CD4-positive, alpha-beta T cell (primary cell): ENCODE results near the gene TBC1D17. TPM values are rescaled to one million over a fixed set of nuclear protein-coding genes. Genes with fewer than 3 reads are reported as not detected.

Experiments
- ATAC-seq: fragments of 200-7000 bp; cut with Tn5 transposase; one replicate; pipeline ENCODE4 v1.10.0; 2022; ENCODE audit warnings: mild to moderate bottlenecking; ENCODE audit not compliant: poor library complexity
- CTCF ChIA-PET: fragments of 350-600 bp; sonication (Branson Sonifier 250); formaldehyde crosslinking; loops from one replicate; lab custom pipeline; 2021; ENCODE audit warnings: antibody characterized with exemption, inconsistent platforms; lab: Charles Lee
- POLR2A ChIA-PET: fragments of 350-600 bp; sonication (Branson Sonifier 250); formaldehyde crosslinking; loops from one replicate; lab custom pipeline; 2021; ENCODE audit warnings: antibody characterized with exemption, inconsistent platforms; lab: Charles Lee
- DNase-seq, 14 experiments: peaks; one replicate each; pipeline ENCODE4 v3.0.0-alpha.2; 2013 to 2020; ENCODE audit warnings: mixed read lengths in 2 of 14
- H3K27ac ChIP-seq, 2 donors: one replicate each; pipeline versions ENCODE4 v1.5.1 to v1.7.0; 2013; ENCODE audit warnings: low read length in 2 of 2, low read depth in 1 of 2, mild to moderate bottlenecking in 1 of 2
- H3K27me3 ChIP-seq, 2 experiments: 1 replicate in 1 of 2; 2 replicates in 1 of 2; pipeline versions ENCODE4 v1.6.1 to v1.7.0; 2013; ENCODE audit warnings: low read length in 2 of 2, control low read depth in 1 of 2, mild to moderate bottlenecking in 1 of 2, moderate library complexity in 1 of 2; ENCODE audit not compliant: insufficient read depth in 2 of 2, control insufficient read depth in 1 of 2
- H3K36me3 ChIP-seq: one replicate; pipeline ENCODE4 v1.6.1; 2013; ENCODE audit warnings: low read length, control low read depth; ENCODE audit not compliant: insufficient read depth
- H3K4me1 ChIP-seq: one replicate; pipeline ENCODE4 v1.6.1; 2013; ENCODE audit warnings: low read length, control low read depth; ENCODE audit not compliant: insufficient read depth
- H3K4me3 ChIP-seq: one replicate; pipeline ENCODE4 v1.5.1; 2013; ENCODE audit warnings: mild to moderate bottlenecking, low read length, moderate library complexity
- H3K9me3 ChIP-seq, 2 experiments: 1 replicate in 1 of 2; 2 replicates in 1 of 2; pipeline versions ENCODE4 v1.6.1 to v1.7.0; 2013; ENCODE audit warnings: low read length in 2 of 2, mild to moderate bottlenecking in 2 of 2, control low read depth in 1 of 2, moderate library complexity in 1 of 2; ENCODE audit not compliant: control insufficient read depth in 1 of 2, insufficient read depth in 1 of 2
- H3K27ac Mint-ChIP-seq: one replicate; pipeline ENCODE4 v1.8.0; 2020; ENCODE audit warnings: mixed read lengths
- H3K27me3 Mint-ChIP-seq: one replicate; pipeline ENCODE4 v1.8.0; 2021; ENCODE audit warnings: mixed read lengths
- H3K36me3 Mint-ChIP-seq: one replicate; pipeline ENCODE4 v1.8.0; 2021; ENCODE audit warnings: low read depth, mixed read lengths
- H3K4me1 Mint-ChIP-seq: one replicate; pipeline ENCODE4 v1.8.0; 2021; ENCODE audit warnings: low read depth, mixed read lengths
- H3K4me3 Mint-ChIP-seq: one replicate; pipeline ENCODE4 v1.8.0; 2020; ENCODE audit warnings: mild to moderate bottlenecking, mixed read lengths
- H3K9me3 Mint-ChIP-seq: one replicate; pipeline ENCODE4 v1.8.0; 2020; ENCODE audit warnings: mixed read lengths
- intact Hi-C, 2 experiments: fragments of 100-400 bp; cut with DNase I in 1 of 2; cut with micrococcal nuclease in 1 of 2; formaldehyde crosslinking; loops; one replicate each; pipeline versions ENCODE4 v1.15.1 to v1.9.0; 2023 to 2025; cut with DNase I, micrococcal nuclease
- total RNA-seq, 174 experiments: library from RNA in 2 of 174; stranded (reverse) in 2 of 174; gene quantifications; one replicate each; pipeline ENCODE4 v1.2.3 and lab custom pipeline; 2021 to 2026
- TF ChIP-seq, protein P1 (sequence below): fragments of 200-600 bp; IDR thresholded peaks from one replicate; pipeline ENCODE4 v1.8.0; 2022; ENCODE audit warnings: antibody characterized with exemption, mild to moderate bottlenecking

Gene TBC1D17
- total RNA-seq, 2 experiments from 2014 or later: 35.5 to 35.8 TPM

- peaks cover 54% of the 10 kb centered on the region for H3K36me3 ChIP-seq
- TF ChIP-seq, protein P1, sequence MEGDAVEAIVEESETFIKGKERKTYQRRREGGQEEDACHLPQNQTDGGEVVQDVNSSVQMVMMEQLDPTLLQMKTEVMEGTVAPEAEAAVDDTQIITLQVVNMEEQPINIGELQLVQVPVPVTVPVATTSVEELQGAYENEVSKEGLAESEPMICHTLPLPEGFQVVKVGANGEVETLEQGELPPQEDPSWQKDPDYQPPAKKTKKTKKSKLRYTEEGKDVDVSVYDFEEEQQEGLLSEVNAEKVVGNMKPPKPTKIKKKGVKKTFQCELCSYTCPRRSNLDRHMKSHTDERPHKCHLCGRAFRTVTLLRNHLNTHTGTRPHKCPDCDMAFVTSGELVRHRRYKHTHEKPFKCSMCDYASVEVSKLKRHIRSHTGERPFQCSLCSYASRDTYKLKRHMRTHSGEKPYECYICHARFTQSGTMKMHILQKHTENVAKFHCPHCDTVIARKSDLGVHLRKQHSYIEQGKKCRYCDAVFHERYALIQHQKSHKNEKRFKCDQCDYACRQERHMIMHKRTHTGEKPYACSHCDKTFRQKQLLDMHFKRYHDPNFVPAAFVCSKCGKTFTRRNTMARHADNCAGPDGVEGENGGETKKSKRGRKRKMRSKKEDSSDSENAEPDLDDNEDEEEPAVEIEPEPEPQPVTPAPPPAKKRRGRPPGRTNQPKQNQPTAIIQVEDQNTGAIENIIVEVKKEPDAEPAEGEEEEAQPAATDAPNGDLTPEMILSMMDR: no peak
- Mint-ChIP-seq H3K9me3 (no peaks in the 10 kb centered on the region), H3K4me1 (peaks cover 44% of the 10 kb centered on the region), H3K27ac (no peak overlapping the region), H3K36me3 (peaks cover 59% of the 10 kb centered on the region), H3K4me3 (peak overlapping the region; percentile 30), H3K27me3 (peaks cover 5% of the 10 kb centered on the region)
- ATAC-seq: no peak
- H3K9me3 ChIP-seq: peaks cover 0 to 4% of the 10 kb centered on the region in 2 experiments
- H3K4me3 ChIP-seq: no peak overlapping the region
- no peak overlapping the region for H3K27ac ChIP-seq
- ChIA-PET POLR2A (no interaction called here), CTCF (no interaction called here)
- peaks cover 86% of the 10 kb centered on the region for H3K4me1 ChIP-seq
- intact Hi-C loops: loop anchor here in 1 of 2 experiments (5.0 kb wide), 1 partner anchor 49 kb away; the partner anchor contains the start of genes AKT1S1 and TBC1D17
- H3K27me3 ChIP-seq: no peaks in the 10 kb centered on the region
- no peak for DNase-seq
These were observed 49.0 kb downstream of the TBC1D17 start for GRCh38 chr19:49926515-49926914.

DNA sequence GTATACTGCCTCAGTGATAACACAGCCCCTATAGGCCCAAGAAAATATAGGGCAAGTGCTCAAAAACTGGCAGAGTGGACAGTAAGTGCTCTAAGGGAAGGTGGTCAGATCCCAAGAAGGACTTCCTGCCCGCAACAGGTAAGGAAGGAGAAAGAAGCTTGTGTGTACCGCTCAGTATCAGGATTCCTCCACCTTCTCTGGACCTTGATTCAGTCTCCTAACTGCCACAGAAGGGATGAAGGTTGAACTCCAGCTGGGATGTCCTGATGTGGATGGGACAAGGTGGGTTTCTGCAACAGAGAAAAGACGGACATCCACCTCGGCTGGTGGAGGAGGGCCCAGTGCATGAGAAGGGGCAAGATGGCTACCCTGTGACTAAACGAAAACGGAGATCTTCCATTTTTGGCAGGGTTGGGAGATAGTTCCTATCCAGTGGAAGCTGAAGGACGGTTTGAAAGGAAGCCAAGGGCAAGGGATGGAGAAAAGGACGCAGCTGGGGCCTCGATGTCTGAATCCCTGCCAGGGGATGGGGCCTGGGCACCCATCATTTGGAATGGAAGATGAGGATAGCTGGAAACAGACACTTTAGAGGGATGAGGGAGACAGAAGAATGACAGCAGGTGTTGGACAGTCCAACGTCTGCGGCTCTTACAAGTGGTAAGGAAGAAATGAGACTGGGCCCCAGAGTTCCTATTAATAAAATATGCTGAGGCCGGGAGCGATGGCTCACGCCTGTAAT, 50.2 kb downstream of the TBC1D17 start:
- CTCF ChIA-PET: no interaction called here
- no peak overlapping the region for H3K27ac ChIP-seq
- peaks cover 54% of the 10 kb centered on the region for H3K4me1 Mint-ChIP-seq

GRCh38 chr19:49929121-49929610, 51.7 kb downstream of the TBC1D17 start, which contains the start of the genes ATF5 and NUP62:
Gene ATF5 (plus strand): TSS chr19:49929205. CDS start chr19:49930851, 1,646 bp downstream.
Gene NUP62 (minus strand): TSS chr19:49929504. CDS start chr19:49909807, 19,697 bp downstream.
- Mint-ChIP-seq H3K27ac (peak within 1 kb of the TSS; percentile 96), H3K27me3 (peaks cover 5% of the 10 kb centered on the region), H3K36me3 (peaks cover 46% of the 10 kb centered on the region), H3K4me3 (peak within 1 kb of the TSS; percentile 99), H3K9me3 (no peaks in the 10 kb centered on the region), H3K4me1 (peaks cover 66% of the 10 kb centered on the region)
- TF ChIP-seq, protein P1: no peak
- intact Hi-C loops: loop anchor here in 1 of 2 experiments (1.0 to 5.0 kb wide), 5 partner anchors 38 to 163 kb away; partner anchors contain the start of genes AKT1S1, MED25, TBC1D17 and VRK3
- Histone ChIP-seq H3K27me3 (no peaks in the 10 kb centered on the region), H3K27ac (peak within 1 kb of the TSS; percentile 90 to 93), H3K4me3 (peak within 1 kb of the TSS; percentile 89), H3K4me1 (peaks cover 79% of the 10 kb centered on the region), H3K36me3 (peaks cover 31% of the 10 kb centered on the region), H3K9me3 (peaks cover 0 to 4% of the 10 kb centered on the region in 2 experiments)
- ATAC-seq (peak; percentile 2), DNase-seq (peak; percentile 86 to 96 (median 90))
- CTCF ChIA-PET: interaction anchor here (0.9 to 1.3 kb wide), 3 partner anchors 11 to 39 kb away, joined by 3 to 10 read pairs (median 4); no protein-coding TSS in a partner anchor
- POLR2A ChIA-PET: interaction anchor here (0.7 to 2.6 kb wide), 15 partner anchors 17 to 940 kb away, joined by 3 to 41 read pairs (median 6); partner anchors contain the start of genes AKT1S1, AP2A1, IL4I1 and MED25

More for the DNA sequence above, 50.2 kb downstream of the TBC1D17 start:
- Mint-ChIP-seq H3K27me3 (peaks cover 5% of the 10 kb centered on the region), H3K4me3 (peak overlapping the region; percentile 99), H3K36me3 (peaks cover 51% of the 10 kb centered on the region), H3K27ac (peak overlapping the region; percentile 96), H3K9me3 (no peaks in the 10 kb centered on the region)
- Histone ChIP-seq H3K9me3 (peaks cover 0 to 4% of the 10 kb centered on the region in 2 experiments), H3K4me3 (peak overlapping the region; percentile 89), H3K4me1 (peaks cover 80% of the 10 kb centered on the region), H3K27me3 (no peaks in the 10 kb centered on the region), H3K36me3 (peaks cover 45% of the 10 kb centered on the region)
- POLR2A ChIA-PET: interaction anchor here (2.6 kb wide), 1 partner anchor 50 kb away, joined by 41 read pairs; the partner anchor contains the start of genes AKT1S1 and TBC1D17
- intact Hi-C loops: loop anchor here in 1 of 2 experiments (2.0 to 5.0 kb wide), 3 partner anchors 37 to 109 kb away; partner anchors contain the start of genes AKT1S1, MED25 and TBC1D17
- DNase-seq: peak in 1 of 14 experiments; percentile 23
- TF ChIP-seq, protein P1: no peak
- ATAC-seq: no peak
